T follicular helper cell (primary cell): ENCODE results near the gene GSDMA.

Experiments
- DNase-seq: peaks from one replicate; pipeline ENCODE4 v3.0.0-alpha.2; 2020; ENCODE audit warnings: low read depth
- total RNA-seq, 2 experiments: gene quantifications; one replicate each; lab custom pipeline; 2026; lab: John Stamatoyannopoulos, UW

GSDMA gene
- 0.09 to 1.7 reads per million in 2 experiments for total RNA-seq

- no peak for DNase-seq
Observed at GRCh38 chr17:39962642-39963220, at the start of gene GSDMA. GSDMA (plus strand) TSS chr17:39963004; CDS start chr17:39965688, 2,684 bp downstream.

GRCh38 chr17:39913989-39914388 is 48.8 kb upstream of the GSDMA start:
- no peak for DNase-seq

- DNase-seq = no peak
Observed at GRCh38 chr17:39915559-39915958, 47.2 kb upstream of the GSDMA start.

GRCh38 chr17:39916918-39917317 is 45.9 kb upstream of the GSDMA start:
- no peak for DNase-seq

- DNase-seq = no peak
Observed at GRCh38 chr17:39919087-39919683, 43.6 kb upstream of the GSDMA start.

- no peak for DNase-seq
Observed at GRCh38 chr17:39920218-39921210, 42.3 kb upstream of the GSDMA start.

GRCh38 chr17:39921323-39921722 is 41.5 kb upstream of the GSDMA start:
- no peak for DNase-seq

- DNase-seq = no peak
Observed at GRCh38 chr17:39922006-39922405, 40.8 kb upstream of the GSDMA start.

- DNase-seq = no peak
Observed at GRCh38 chr17:39923230-39923629, 39.6 kb upstream of the GSDMA start.

GRCh38 chr17:39923836-39924690 is 38.7 kb upstream of the GSDMA start:
- DNase-seq = no peak

- no peak for DNase-seq
Observed at GRCh38 chr17:39924691-39925055, 38.1 kb upstream of the GSDMA start.

GRCh38 chr17:39925282-39926134 is 37.3 kb upstream of the GSDMA start:
- DNase-seq = no peak

GRCh38 chr17:39926135-39926587 is 36.6 kb upstream of the GSDMA start:
- no peak for DNase-seq

GRCh38 chr17:39926588-39927100 is 36.2 kb upstream of the GSDMA start:
- DNase-seq = peak; percentile 50

- DNase-seq = peak; percentile 84
Observed at GRCh38 chr17:39927101-39927928, 35.5 kb upstream of the GSDMA start, which contains the start of the genes LRRC3C and ORMDL3. LRRC3C (plus strand) TSS chr17:39927732; CDS start chr17:39941524, 13,792 bp downstream. ORMDL3 (minus strand) TSS chr17:39927601; CDS start chr17:39924203, 3,398 bp downstream.

- DNase-seq = no peak
Observed at GRCh38 chr17:39927929-39928857, 34.6 kb upstream of the GSDMA start.

- DNase-seq = no peak
Observed at GRCh38 chr17:39928858-39929645, 33.8 kb upstream of the GSDMA start.
